ENCODE results near the gene TNS1. TPM values are rescaled to one million over a fixed set of nuclear protein-coding genes. Genes with fewer than 3 reads are reported as not detected.

Gene TNS1
- total and polyA plus RNA-seq, 9 of the 15 experiments (the other 6 are each of a cell fraction or from before 2014, with no cell fraction given), result 0.13 to 2.7 (median 0.77) TPM

DNA sequence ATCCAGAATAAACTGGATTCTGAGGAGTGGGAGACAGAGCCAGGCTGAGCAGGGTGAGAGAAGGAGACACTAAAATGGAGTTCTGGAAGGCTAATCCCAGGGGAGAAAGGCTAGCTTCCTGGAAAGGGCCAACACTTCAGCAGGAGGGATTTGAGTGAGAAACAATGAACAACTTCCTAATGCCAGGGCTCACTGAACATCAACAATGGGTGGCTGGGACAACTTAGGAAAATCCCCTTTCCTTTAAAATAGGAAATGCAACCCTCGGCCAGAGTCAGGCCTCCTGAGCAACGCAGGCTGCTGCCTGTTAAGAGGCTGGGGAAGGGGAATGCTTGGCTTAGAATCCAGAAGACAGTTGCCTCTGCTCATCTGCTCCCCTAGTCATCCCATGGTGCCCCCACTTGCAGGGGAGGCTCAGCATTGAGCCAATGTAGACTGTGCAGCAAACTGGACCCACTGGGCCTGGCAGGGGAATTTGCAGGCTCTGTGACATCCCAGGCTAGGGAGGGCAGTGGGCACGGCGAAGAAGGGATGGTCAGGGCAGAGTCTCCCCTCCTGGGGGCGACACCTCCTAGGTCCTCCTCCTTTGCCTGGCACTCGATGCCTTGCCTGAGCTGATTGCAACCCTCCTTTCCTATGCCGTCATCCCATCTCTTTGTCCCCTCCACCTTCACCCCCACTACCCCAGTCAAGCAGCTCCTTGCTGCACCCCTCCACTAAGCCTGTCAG lies 182.5 kb downstream of the TNS1 start:
- ChIA-PET CTCF (ENCODE audit: low intra/inter-chr PET ratio) (no interaction called here), POLR2A (interaction anchor here (0.5 to 0.6 kb wide), 2 partner anchors 10 to 643 kb away, joined by 3 read pairs; no protein-coding TSS in a partner anchor)
- Histone ChIP-seq H2AFZ (ENCODE audit: low read depth, low read length) (no peak overlapping the region), H3K27me3 (ENCODE audit: control insufficient read depth in 2 of 2, insufficient read depth in 2 of 2, low read length in 2 of 2) (0 out of 5 replicates have a peak, but pooled peaks cover 0 to 4% of the 10 kb centered on the region in 2 experiments), H3K9ac (ENCODE audit: insufficient read depth in 1 of 2, low read depth in 2 of 2, low read length in 2 of 2) (peak overlapping the region in 1 of 2 experiments; percentile 69; a peak in 1 of 4 replicates), H3K4me2 (ENCODE audit: insufficient read depth, low read length) (no peak overlapping the region), H3K36me3 (ENCODE audit: control insufficient read depth, insufficient read depth, low read length) (no peaks in the 10 kb centered on the region), H3K9me1 (ENCODE audit: control insufficient read depth, insufficient read depth, low read length) (no peaks in the 10 kb centered on the region), H3K4me1 (replicated peaks in 1 of 2; ENCODE audit: control insufficient read depth in 2 of 2, insufficient read depth in 2 of 2, low read length in 2 of 2) (peaks cover 6 to 17% of the 10 kb centered on the region in 2 experiments; a peak in 4 of 5 replicates), H3K9me3 (replicated peaks; ENCODE audit: control insufficient read depth, insufficient read depth, low read depth, low read length) (no peaks in the 10 kb centered on the region), H3K27ac (ENCODE audit: extremely low read depth, low read depth, low read length) (no peak overlapping the region), H3K79me2 (ENCODE audit: control insufficient read depth, insufficient read depth, low read length) (no peaks in the 10 kb centered on the region), H4K20me1 (replicated peaks; ENCODE audit: control insufficient read depth, insufficient read depth, low read length) (no peaks in the 10 kb centered on the region), H3K4me3 (no peak overlapping the region)
- 0% methylated on average over 2 of the region's 7 CpGs for WGBS (ENCODE audit: insufficient coverage, low coverage, missing lambda C conversion rate)
- intact Hi-C loops (cut with micrococcal nuclease) (no loop called here), in situ Hi-C loops (cut with MboI) (no loop called here)
- no TSS peak for BruUV-seq (replicated peaks)
- no peak for FAIRE-seq
- TF ChIP-seq ZNF589 (CRISPR knock-in tag; IDR thresholded peaks at IDR 0.05; ENCODE audit: low read depth) (no peak), POLR2B (IDR thresholded peaks at IDR 0.05; ENCODE audit: low read depth, partially characterized antibody) (no peak), MCM5 (IDR thresholded peaks at IDR 0.05; ENCODE audit: low read depth) (no peak)
- no peak for ATAC-seq
- no peak for DNase-seq (ENCODE audit: extremely low read depth in 1 of 4, low spot score in 3 of 4)

DNA sequence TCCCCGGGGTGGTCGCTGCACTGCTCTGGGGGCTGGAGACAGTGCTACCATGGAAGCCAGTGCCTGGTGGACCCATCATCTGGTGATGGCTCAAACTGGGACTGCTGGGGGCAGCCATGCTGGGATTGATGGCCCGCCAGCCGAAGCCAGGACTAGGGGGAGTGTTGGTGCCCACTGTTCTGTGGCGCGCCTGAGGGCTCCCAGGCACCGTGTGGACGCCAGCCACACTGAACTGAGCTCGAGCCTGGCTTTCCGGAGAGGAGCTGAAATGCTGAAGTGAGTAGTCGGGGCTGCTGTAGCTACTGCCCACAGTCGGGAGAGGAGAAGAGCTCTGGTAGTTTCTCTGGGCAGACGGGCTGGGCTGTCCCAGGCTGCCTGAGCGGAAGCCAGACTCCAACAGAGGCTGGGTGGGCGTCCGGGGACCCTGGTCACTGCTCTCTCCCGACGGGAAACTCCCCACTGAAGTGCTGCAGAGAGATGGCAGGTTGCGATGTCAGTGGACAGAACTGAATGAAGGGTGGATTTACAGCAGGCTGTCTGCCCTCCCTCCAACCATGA lies 184.4 kb downstream of the TNS1 start:
- no peak overlapping the region for H2AFZ ChIP-seq (ENCODE audit: low read depth, low read length)
- ChIA-PET POLR2A (no interaction called here), CTCF (ENCODE audit: low intra/inter-chr PET ratio) (no interaction called here)
- H3K4me3 ChIP-seq, result no peak overlapping the region
- no peak for ATAC-seq
- H3K9me1 ChIP-seq (ENCODE audit: control insufficient read depth, insufficient read depth, low read length), result no peaks in the 10 kb centered on the region
- no peak for DNase-seq (ENCODE audit: extremely low read depth in 1 of 4, low spot score in 3 of 4)
- H3K4me2 ChIP-seq (ENCODE audit: insufficient read depth, low read length), result no peak overlapping the region
- H3K4me1 ChIP-seq (replicated peaks in 1 of 2; ENCODE audit: control insufficient read depth in 2 of 2, insufficient read depth in 2 of 2, low read length in 2 of 2), result peaks cover 0 to 11% of the 10 kb centered on the region in 2 experiments; a peak in 4 of 5 replicates
- 0 out of 5 replicates have a peak, but pooled peaks cover 0 to 4% of the 10 kb centered on the region in 2 experiments for H3K27me3 ChIP-seq (ENCODE audit: control insufficient read depth in 2 of 2, insufficient read depth in 2 of 2, low read length in 2 of 2)
- no peak for FAIRE-seq
- H3K9ac ChIP-seq (ENCODE audit: insufficient read depth in 1 of 2, low read depth in 2 of 2, low read length in 2 of 2), result no peak overlapping the region; a peak in 1 of 4 replicates
- BruUV-seq (replicated peaks), result no TSS peak
- in situ Hi-C loops (cut with MboI) (no loop called here), intact Hi-C loops (cut with micrococcal nuclease) (no loop called here)
- H4K20me1 ChIP-seq (replicated peaks; ENCODE audit: control insufficient read depth, insufficient read depth, low read length), result no peaks in the 10 kb centered on the region
- H3K36me3 ChIP-seq (ENCODE audit: control insufficient read depth, insufficient read depth, low read length), result no peaks in the 10 kb centered on the region
- H3K27ac ChIP-seq (ENCODE audit: extremely low read depth, low read depth, low read length), result no peak overlapping the region
- 26% methylated on average over 12 of the region's 19 CpGs for WGBS (ENCODE audit: insufficient coverage, low coverage, missing lambda C conversion rate)
- H3K79me2 ChIP-seq (ENCODE audit: control insufficient read depth, insufficient read depth, low read length), result no peaks in the 10 kb centered on the region
- H3K9me3 ChIP-seq (replicated peaks; ENCODE audit: control insufficient read depth, insufficient read depth, low read depth, low read length), result no peaks in the 10 kb centered on the region
- TF ChIP-seq, protein P1, sequence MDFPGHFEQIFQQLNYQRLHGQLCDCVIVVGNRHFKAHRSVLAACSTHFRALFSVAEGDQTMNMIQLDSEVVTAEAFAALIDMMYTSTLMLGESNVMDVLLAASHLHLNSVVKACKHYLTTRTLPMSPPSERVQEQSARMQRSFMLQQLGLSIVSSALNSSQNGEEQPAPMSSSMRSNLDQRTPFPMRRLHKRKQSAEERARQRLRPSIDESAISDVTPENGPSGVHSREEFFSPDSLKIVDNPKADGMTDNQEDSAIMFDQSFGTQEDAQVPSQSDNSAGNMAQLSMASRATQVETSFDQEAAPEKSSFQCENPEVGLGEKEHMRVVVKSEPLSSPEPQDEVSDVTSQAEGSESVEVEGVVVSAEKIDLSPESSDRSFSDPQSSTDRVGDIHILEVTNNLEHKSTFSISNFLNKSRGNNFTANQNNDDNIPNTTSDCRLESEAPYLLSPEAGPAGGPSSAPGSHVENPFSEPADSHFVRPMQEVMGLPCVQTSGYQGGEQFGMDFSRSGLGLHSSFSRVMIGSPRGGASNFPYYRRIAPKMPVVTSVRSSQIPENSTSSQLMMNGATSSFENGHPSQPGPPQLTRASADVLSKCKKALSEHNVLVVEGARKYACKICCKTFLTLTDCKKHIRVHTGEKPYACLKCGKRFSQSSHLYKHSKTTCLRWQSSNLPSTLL (IDR thresholded peaks at IDR 0.05), result no peak
- TF ChIP-seq, protein P2, sequence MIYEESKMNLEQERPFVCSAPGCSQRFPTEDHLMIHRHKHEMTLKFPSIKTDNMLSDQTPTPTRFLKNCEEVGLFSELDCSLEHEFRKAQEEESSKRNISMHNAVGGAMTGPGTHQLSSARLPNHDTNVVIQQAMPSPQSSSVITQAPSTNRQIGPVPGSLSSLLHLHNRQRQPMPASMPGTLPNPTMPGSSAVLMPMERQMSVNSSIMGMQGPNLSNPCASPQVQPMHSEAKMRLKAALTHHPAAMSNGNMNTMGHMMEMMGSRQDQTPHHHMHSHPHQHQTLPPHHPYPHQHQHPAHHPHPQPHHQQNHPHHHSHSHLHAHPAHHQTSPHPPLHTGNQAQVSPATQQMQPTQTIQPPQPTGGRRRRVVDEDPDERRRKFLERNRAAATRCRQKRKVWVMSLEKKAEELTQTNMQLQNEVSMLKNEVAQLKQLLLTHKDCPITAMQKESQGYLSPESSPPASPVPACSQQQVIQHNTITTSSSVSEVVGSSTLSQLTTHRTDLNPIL (CRISPR knock-in tag; IDR thresholded peaks at IDR 0.05), result no peak
- TF ChIP-seq CCAR2 (IDR thresholded peaks at IDR 0.05; ENCODE audit: low read depth, low read length) (no peak), SNIP1 (IDR thresholded peaks at IDR 0.05; ENCODE audit: low read depth) (no peak), PHF20 (IDR thresholded peaks at IDR 0.05; ENCODE audit: partially characterized antibody) (no peak), RBBP5 (IDR thresholded peaks at IDR 0.05; ENCODE audit: borderline replicate concordance, insufficient read depth, low read length, poor library complexity, severe bottlenecking) (no peak), SIX5 (IDR thresholded peaks at IDR 0.05; ENCODE audit: borderline replicate concordance in 1 of 2, insufficient read depth in 1 of 2, low read depth in 1 of 2, low read length in 2 of 2) (no peak), RFX7 (CRISPR knock-in tag; IDR thresholded peaks at IDR 0.05) (no peak)

Measured in K562 (cell line).